Heart right ventricle (tissue), 16 donors: ENCODE results near the gene IL22. TPM values are rescaled to one million over a fixed set of nuclear protein-coding genes. Genes with fewer than 3 reads are reported as not detected.

Source experiments
- ATAC-seq, 8 donors: fragments of 200-7000 bp; cut with Tn5 transposase; one replicate each; pipeline ENCODE4 v1.9.1; 2020; ENCODE audit warnings: mild to moderate bottlenecking in 8 of 8, moderate library complexity in 8 of 8, moderate number of reproducible peaks in 1 of 8
- DNase-seq, 2 donors: peaks; one replicate each; pipeline ENCODE4 v3.0.0-alpha.2; 2020
- H3K27ac ChIP-seq, 10 donors: fragments of 200-600 bp; sonication (generic) in 2 of 10; one replicate each; pipeline versions ENCODE4 v1.5.0 to v1.8.0; 2020 to 2022; ENCODE audit warnings: mild to moderate bottlenecking in 3 of 10
- H3K27me3 ChIP-seq, 7 donors: fragments of 200-600 bp; one replicate each; pipeline ENCODE4 v1.8.0; 2021 to 2022; ENCODE audit warnings: mild to moderate bottlenecking in 2 of 7
- H3K36me3 ChIP-seq, 9 donors: fragments of 200-600 bp; sonication (generic) in 1 of 9; one replicate each; pipeline versions ENCODE4 v1.5.0 to v1.8.0; 2020 to 2022; ENCODE audit warnings: mild to moderate bottlenecking in 2 of 9
- H3K4me1 ChIP-seq, 9 donors: fragments of 200-600 bp; sonication (generic) in 1 of 9; one replicate each; pipeline versions ENCODE4 v1.5.0 to v1.8.0; 2020 to 2022; ENCODE audit warnings: mild to moderate bottlenecking in 4 of 9
- H3K4me3 ChIP-seq, 10 donors: fragments of 200-600 bp; sonication (generic) in 2 of 10; one replicate each; pipeline versions ENCODE4 v1.5.0 to v1.8.0; 2020 to 2022; ENCODE audit warnings: mild to moderate bottlenecking in 7 of 10, moderate library complexity in 2 of 10
- H3K9me3 ChIP-seq, 11 donors: fragments of 200-600 bp in 10 of 11; sonication (generic) in 2 of 11; one replicate each; pipeline versions ENCODE4 v1.5.0 to v1.8.0; 2013 to 2022; ENCODE audit warnings: mild to moderate bottlenecking in 2 of 11, control low read depth in 1 of 11, moderate library complexity in 1 of 11
- WGBS, 2 donors: extraction: QIAGEN DNeasy Blood & Tissue Kit; methylation state at CpG; one replicate each; pipeline ENCODE4 v1.1.7; 2013; ENCODE audit warnings: inconsistent platforms in 1 of 2; 5-methylcytosine and 5-hydroxymethylcytosine counted together
- intact Hi-C, 10 donors: fragments of 100-400 bp; cut with DNase I; formaldehyde crosslinking; loops; one replicate each; pipeline versions ENCODE4 v1.11.1 to v1.14.2; 2022
- polyA plus RNA-seq, 2 donors: library from polyadenylated mRNA; stranded (reverse); fragments of 200-250 nt; gene quantifications; one replicate each; pipeline ENCODE4 v1.2.3, GENCODE V29; 2013
- total RNA-seq, 10 donors: library from RNA; stranded (reverse); fragmentation: NEBNext Ultra II Directional in 3 of 10; extraction: Animal tissue kit (Norgen Biotek cat#: 25700) in 3 of 10; gene quantifications; one replicate each; pipeline versions ENCODE4 v1.2.1 to v1.2.4, GENCODE V29; 2021 to 2023
- TF ChIP-seq, protein P1 (sequence below), 9 donors: fragments of 200-600 bp; sonication (generic) in 2 of 9; IDR thresholded peaks; one replicate each; pipeline versions ENCODE4 v1.5.0 to v1.8.0; 2021 to 2022; ENCODE audit warnings: antibody characterized with exemption in 9 of 9, mild to moderate bottlenecking in 5 of 9, moderate library complexity in 1 of 9
- donor health status: Arrhythmogenic right ventricular cardiomyopathy.
- donor health status: ischemic (EF 13 %, LVEDD 7.1; RV severe dilation, severe dysfunction).
- donor health status: healthy with polysubstance abuse.
- donor health status: DM: no; HTN: yes; CAD: no.
- donor health status: DM: no; HTN: no; CAD: no.
- donor health status: ischemic (EF 25% LVEDD 6.9; RV normal size, moderate dysfunction).
- donor health status: ischemic (EF 25% LVEDD 5.7; RV mildly dilated, moderate dysfunction).
- donor health status: healthy.
- donor health status: DM: yes; HTN: yes; CAD: no.
- donor health status: Ischemic cardiomyopathy.
- donor health status: ischemic (EF 35%, LVEDD 5.7; RV mildly dilated, moderate dysfunction).
- donor health status: nonischemic (EF 11% LVEDD 7.7; RV severe dilation, severe dysfunction).
- donor health status: DM: yes; HTN: yes; CAD: no.
- donor health status: PGD.
- donor health status: ischemic (EF 29% LVEDD 5.4; RV normal size, mild dysfunction).
- donor health status: nonischemic (EF 23%, LVEDD 6.1; RV moderate dilation, normal function).

Gene IL22
- total and polyA plus RNA-seq, 12 donors = not detected

DNA sequence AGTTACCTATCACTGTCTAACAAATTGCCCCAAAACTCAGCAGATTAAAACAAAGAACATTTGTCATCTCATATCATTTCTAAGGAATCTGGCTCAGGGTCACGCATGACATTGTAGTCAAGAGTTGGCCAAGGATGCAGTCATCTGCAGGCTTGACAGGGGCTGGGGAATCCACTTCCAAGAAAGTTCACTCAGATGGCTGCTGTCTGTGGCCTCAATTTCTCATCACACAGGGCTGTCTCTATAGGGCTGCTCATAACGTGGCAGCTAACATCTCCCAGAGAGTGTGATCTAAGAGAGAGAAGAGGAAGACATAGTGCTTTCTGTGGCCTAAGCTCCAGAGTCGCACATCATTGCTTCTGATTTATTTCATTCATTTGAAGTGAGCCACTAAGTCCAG is 17.0 kb upstream of the IL22 start:
- WGBS, 2 donors = 84 to 86% methylated on average over 3 of the region's 3 CpGs
- peaks cover 0 to 14% (median 0%) of the 10 kb centered on the region in 9 donors for H3K4me1 ChIP-seq
- no peaks in the 10 kb centered on the region for H3K36me3 ChIP-seq
- ATAC-seq (no peak), DNase-seq (no peak)
- H3K4me3 ChIP-seq = no peak overlapping the region
- H3K9me3 ChIP-seq = no peaks in the 10 kb centered on the region
- no peak overlapping the region for H3K27ac ChIP-seq
- intact Hi-C loops = no loop called here
- TF ChIP-seq, protein P1, sequence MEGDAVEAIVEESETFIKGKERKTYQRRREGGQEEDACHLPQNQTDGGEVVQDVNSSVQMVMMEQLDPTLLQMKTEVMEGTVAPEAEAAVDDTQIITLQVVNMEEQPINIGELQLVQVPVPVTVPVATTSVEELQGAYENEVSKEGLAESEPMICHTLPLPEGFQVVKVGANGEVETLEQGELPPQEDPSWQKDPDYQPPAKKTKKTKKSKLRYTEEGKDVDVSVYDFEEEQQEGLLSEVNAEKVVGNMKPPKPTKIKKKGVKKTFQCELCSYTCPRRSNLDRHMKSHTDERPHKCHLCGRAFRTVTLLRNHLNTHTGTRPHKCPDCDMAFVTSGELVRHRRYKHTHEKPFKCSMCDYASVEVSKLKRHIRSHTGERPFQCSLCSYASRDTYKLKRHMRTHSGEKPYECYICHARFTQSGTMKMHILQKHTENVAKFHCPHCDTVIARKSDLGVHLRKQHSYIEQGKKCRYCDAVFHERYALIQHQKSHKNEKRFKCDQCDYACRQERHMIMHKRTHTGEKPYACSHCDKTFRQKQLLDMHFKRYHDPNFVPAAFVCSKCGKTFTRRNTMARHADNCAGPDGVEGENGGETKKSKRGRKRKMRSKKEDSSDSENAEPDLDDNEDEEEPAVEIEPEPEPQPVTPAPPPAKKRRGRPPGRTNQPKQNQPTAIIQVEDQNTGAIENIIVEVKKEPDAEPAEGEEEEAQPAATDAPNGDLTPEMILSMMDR (IDR thresholded peaks at IDR 0.05) = no peak
- H3K27me3 ChIP-seq = no peaks in the 10 kb centered on the region

DNA sequence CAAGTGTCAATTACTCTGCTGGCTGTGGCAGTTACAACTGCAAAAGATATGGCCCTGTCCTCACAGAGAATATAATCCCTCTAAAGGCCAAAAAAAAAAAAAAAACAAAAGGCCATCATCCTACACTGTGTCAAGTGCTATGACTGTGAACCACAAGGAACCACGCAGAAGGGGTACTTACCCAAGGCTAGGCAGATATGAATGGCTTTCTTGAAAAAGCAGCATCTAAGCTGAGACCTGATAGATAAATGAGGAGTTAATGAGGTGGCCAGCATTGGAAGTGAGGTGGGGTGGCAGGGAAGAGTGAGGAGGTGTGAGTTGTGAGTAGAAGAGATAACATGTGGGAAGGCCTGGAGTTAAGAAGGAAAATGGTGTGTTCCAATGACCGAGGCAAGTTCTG is 16.4 kb upstream of the IL22 start:
- ATAC-seq = no peak
- no peaks in the 10 kb centered on the region for H3K27me3 ChIP-seq
- no peak overlapping the region for H3K27ac ChIP-seq
- TF ChIP-seq, protein P1 (IDR thresholded peaks at IDR 0.05) = no peak
- DNase-seq = no peak
- no peaks in the 10 kb centered on the region for H3K36me3 ChIP-seq
- H3K4me3 ChIP-seq = no peak overlapping the region
- WGBS, 2 donors = 86 to 95% methylated on average over 2 of the region's 2 CpGs
- H3K4me1 ChIP-seq = peaks cover 0 to 14% (median 0%) of the 10 kb centered on the region in 9 donors
- H3K9me3 ChIP-seq = no peaks in the 10 kb centered on the region
- intact Hi-C loops = no loop called here

DNA sequence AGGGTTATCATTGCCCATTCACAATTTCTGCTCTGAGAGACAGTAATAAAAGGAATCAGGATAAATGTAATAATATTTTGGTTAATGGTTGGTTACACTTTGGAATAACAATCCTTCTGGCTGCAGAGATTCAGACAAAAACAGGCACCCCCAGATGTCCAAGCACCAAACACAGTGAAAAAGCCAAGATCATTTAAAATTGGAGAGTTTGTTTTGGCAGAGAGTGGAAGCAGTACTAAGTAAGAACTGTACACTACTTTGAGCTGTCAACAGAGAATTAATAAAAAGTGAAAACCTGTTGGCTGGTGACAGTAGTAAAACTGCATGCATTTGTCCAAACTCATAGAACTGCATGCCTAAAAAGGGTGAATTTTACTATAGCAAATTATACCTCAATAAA is 15.6 kb upstream of the IL22 start:
- Histone ChIP-seq H3K9me3 (no peaks in the 10 kb centered on the region), H3K4me3 (no peak overlapping the region), H3K4me1 (peaks cover 0 to 14% (median 0%) of the 10 kb centered on the region in 9 donors), H3K36me3 (no peaks in the 10 kb centered on the region), H3K27ac (no peak overlapping the region), H3K27me3 (no peaks in the 10 kb centered on the region)
- DNase-seq (no peak), ATAC-seq (no peak)
- intact Hi-C loops = no loop called here
- TF ChIP-seq, protein P1 (IDR thresholded peaks at IDR 0.05) = no peak

DNA sequence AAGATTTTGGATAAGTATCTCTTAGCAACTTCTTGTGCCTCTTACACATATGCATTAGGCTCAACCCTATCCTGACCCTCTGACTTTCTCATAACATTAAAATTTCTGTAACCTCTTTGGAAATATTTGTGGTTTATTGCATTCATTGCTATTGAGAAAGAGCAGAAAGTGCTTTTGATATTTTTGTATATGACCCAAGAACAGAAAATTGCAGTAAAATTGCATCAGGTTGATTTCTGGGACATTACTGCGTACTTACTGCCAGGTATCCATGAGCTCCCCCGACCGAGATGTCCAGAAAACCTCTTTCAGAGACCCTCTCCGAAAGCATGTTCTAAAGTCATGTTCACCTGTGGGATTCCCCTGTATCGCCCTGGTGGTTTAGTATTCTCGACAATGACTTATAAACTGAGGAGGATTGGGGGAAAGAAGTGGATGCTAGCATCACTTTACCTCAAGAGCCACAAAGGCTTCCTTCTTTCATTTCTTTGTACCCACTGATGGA is 14.5 kb upstream of the IL22 start:
- H3K27me3 ChIP-seq = no peaks in the 10 kb centered on the region
- no peaks in the 10 kb centered on the region for H3K36me3 ChIP-seq
- TF ChIP-seq, protein P1 (IDR thresholded peaks at IDR 0.05) = no peak
- H3K4me3 ChIP-seq = no peak overlapping the region
- no peaks in the 10 kb centered on the region for H3K9me3 ChIP-seq
- DNase-seq (no peak), ATAC-seq (no peak)
- intact Hi-C loops = no loop called here
- H3K27ac ChIP-seq = no peak overlapping the region
- WGBS, 2 donors = 86 to 91% methylated on average over 6 of the region's 6 CpGs
- H3K4me1 ChIP-seq = peaks cover 0 to 14% (median 0%) of the 10 kb centered on the region in 9 donors
